Measurements from ENCODE around the gene PTPRCAP. TPM values are rescaled to one million over a fixed set of nuclear protein-coding genes. Genes with fewer than 3 reads are reported as not detected.

The PTPRCAP gene
- polyA plus RNA-seq, 1 donor from 2014 or later: 3.4 TPM

DNA sequence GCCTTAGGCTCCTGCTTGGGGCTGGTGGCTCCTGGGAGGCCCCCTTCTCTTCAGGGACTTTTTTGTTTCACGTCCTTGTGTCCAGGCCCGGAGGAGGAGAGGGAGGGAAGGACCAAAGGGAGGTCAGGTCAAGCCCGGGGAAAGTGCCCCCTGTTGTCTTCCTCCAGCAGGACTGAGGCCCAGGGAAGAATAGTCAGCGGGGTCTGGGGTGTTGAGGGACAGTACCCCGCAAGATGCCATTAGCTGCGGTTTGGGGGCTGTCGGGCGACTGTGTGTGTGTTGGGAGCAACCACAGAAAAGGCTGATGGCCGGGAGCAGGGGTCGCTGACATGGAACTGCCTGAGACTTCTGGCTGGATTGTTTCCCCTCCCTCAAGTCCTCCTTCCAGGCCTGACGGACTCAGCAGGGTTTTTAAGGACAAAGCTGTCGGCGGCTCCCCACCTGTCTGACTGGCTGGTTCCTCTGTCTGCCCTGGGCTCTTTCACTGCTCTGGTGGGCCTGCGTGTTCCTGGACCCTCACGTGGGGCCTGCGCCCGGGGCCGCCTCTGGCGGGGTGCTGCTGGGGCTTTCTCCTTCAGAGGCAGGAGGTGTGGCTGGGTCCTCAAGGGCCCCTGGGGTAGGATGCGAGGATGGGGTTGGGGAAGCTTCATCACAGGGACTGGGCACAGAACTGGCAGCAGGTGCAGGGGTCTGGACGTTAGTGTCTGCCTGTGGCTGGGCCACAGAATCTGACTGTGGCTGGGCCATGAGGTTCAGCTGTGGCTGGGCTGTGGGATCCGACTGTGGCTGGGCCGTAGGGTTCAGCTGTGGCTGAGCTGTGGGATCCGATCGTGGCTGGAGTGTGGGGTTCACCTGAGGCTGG lies 13.5 kb upstream of the PTPRCAP start:
- no peak overlapping the region for H3K9ac ChIP-seq (ENCODE audit: low read length)
- no peaks in the 10 kb centered on the region for H3K9me2 ChIP-seq (ENCODE audit: insufficient read depth, low read length)
- H3F3A ChIP-seq (ENCODE audit: insufficient read depth, low read length, poor library complexity, severe bottlenecking): no peaks in the 10 kb centered on the region
- H3K4me3 ChIP-seq (ENCODE audit: low read length): no peak overlapping the region
- no peaks in the 10 kb centered on the region for H3K36me3 ChIP-seq (ENCODE audit: insufficient read depth, low read length)
- no peaks in the 10 kb centered on the region for H3K27me3 ChIP-seq (ENCODE audit: insufficient read depth, low read depth, low read length)
- H3K4me2 ChIP-seq (ENCODE audit: low read length): no peak overlapping the region
- H3K9me3 ChIP-seq (ENCODE audit: low read length): no peaks in the 10 kb centered on the region
- H3K79me2 ChIP-seq (replicated peaks; ENCODE audit: insufficient read depth, low read length): no peaks in the 10 kb centered on the region
- H2AFZ ChIP-seq (ENCODE audit: low read depth, low read length): no peak overlapping the region
- TF ChIP-seq, protein P1, sequence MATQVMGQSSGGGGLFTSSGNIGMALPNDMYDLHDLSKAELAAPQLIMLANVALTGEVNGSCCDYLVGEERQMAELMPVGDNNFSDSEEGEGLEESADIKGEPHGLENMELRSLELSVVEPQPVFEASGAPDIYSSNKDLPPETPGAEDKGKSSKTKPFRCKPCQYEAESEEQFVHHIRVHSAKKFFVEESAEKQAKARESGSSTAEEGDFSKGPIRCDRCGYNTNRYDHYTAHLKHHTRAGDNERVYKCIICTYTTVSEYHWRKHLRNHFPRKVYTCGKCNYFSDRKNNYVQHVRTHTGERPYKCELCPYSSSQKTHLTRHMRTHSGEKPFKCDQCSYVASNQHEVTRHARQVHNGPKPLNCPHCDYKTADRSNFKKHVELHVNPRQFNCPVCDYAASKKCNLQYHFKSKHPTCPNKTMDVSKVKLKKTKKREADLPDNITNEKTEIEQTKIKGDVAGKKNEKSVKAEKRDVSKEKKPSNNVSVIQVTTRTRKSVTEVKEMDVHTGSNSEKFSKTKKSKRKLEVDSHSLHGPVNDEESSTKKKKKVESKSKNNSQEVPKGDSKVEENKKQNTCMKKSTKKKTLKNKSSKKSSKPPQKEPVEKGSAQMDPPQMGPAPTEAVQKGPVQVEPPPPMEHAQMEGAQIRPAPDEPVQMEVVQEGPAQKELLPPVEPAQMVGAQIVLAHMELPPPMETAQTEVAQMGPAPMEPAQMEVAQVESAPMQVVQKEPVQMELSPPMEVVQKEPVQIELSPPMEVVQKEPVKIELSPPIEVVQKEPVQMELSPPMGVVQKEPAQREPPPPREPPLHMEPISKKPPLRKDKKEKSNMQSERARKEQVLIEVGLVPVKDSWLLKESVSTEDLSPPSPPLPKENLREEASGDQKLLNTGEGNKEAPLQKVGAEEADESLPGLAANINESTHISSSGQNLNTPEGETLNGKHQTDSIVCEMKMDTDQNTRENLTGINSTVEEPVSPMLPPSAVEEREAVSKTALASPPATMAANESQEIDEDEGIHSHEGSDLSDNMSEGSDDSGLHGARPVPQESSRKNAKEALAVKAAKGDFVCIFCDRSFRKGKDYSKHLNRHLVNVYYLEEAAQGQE (IDR thresholded peaks at IDR 0.05; ENCODE audit: borderline replicate concordance): no peak
- TF ChIP-seq SMC3 (conservative IDR thresholded peaks at IDR 0.05; ENCODE audit: poor library complexity) (no peak), TAF1 (IDR thresholded peaks at IDR 0.05; ENCODE audit: low read depth) (no peak), RAD21 (conservative IDR thresholded peaks at IDR 0.05) (no peak), POLR2AphosphoS5 (IDR thresholded peaks at IDR 0.05) (no peak), EP300 (conservative IDR thresholded peaks at IDR 0.05; ENCODE audit: poor library complexity, severe bottlenecking) (no peak), EZH2 (IDR thresholded peaks at IDR 0.05; ENCODE audit: borderline replicate concordance, insufficient read depth, low read length, poor library complexity, severe bottlenecking) (no peak), MXI1 (conservative IDR thresholded peaks at IDR 0.05; ENCODE audit: poor library complexity, severe bottlenecking) (no peak)
- TF ChIP-seq, protein P2, sequence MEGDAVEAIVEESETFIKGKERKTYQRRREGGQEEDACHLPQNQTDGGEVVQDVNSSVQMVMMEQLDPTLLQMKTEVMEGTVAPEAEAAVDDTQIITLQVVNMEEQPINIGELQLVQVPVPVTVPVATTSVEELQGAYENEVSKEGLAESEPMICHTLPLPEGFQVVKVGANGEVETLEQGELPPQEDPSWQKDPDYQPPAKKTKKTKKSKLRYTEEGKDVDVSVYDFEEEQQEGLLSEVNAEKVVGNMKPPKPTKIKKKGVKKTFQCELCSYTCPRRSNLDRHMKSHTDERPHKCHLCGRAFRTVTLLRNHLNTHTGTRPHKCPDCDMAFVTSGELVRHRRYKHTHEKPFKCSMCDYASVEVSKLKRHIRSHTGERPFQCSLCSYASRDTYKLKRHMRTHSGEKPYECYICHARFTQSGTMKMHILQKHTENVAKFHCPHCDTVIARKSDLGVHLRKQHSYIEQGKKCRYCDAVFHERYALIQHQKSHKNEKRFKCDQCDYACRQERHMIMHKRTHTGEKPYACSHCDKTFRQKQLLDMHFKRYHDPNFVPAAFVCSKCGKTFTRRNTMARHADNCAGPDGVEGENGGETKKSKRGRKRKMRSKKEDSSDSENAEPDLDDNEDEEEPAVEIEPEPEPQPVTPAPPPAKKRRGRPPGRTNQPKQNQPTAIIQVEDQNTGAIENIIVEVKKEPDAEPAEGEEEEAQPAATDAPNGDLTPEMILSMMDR (IDR thresholded peaks at IDR 0.05; ENCODE audit: poor library complexity, severe bottlenecking): no peak
- no peak overlapping the region for H3K27ac ChIP-seq (ENCODE audit: low read length)
- H4K20me1 ChIP-seq (ENCODE audit: insufficient read depth): no peaks in the 10 kb centered on the region

DNA sequence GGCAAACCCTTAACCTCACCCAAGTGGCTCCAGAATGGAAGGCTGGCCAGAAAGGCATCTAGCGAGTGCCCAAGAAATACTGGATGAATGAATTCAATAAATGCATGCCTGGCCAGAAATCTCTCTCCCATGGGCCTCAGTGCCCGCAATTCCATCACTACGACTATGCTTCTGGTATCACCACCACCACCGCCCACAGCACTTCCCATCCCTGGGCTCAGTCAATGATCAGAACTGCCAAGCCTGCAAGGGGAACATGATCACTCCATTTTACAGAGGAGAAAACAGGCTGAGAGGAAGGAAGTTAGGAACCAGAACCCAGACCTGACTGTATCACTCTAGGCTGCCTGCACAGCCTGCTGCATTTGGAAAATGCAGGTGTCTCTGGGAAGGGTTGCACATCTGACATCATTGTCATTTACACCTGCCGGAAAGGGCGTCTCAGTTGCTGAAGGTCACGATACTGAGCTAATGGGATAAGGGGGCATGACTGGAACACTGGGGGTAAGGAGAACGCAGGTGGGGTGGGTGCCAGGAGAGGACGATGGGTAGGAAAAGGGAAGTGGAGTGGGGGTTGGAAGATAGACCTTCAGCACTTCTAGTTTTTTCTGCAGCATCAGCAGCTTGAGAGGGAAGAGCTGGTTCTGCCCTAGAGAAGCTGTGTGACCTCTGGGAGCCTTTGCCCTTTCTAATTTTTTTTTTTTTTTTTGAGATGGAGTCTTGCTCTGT lies 11.8 kb upstream of the PTPRCAP start:
- H3K27ac ChIP-seq (ENCODE audit: low read length): no peak overlapping the region
- H3K9me2 ChIP-seq (ENCODE audit: insufficient read depth, low read length): no peaks in the 10 kb centered on the region
- no peaks in the 10 kb centered on the region for H3K9me3 ChIP-seq (ENCODE audit: low read length)
- H3K4me3 ChIP-seq (ENCODE audit: low read length): no peak overlapping the region
- no peaks in the 10 kb centered on the region for H4K20me1 ChIP-seq (ENCODE audit: insufficient read depth)
- H3K4me2 ChIP-seq (ENCODE audit: low read length): no peak overlapping the region
- H3F3A ChIP-seq (ENCODE audit: insufficient read depth, low read length, poor library complexity, severe bottlenecking): no peaks in the 10 kb centered on the region
- H3K36me3 ChIP-seq (ENCODE audit: insufficient read depth, low read length): no peaks in the 10 kb centered on the region
- no peak overlapping the region for H2AFZ ChIP-seq (ENCODE audit: low read depth, low read length)
- H3K27me3 ChIP-seq (ENCODE audit: insufficient read depth, low read depth, low read length): no peaks in the 10 kb centered on the region
- TF ChIP-seq MXI1 (conservative IDR thresholded peaks at IDR 0.05; ENCODE audit: poor library complexity, severe bottlenecking) (no peak), EZH2 (IDR thresholded peaks at IDR 0.05; ENCODE audit: borderline replicate concordance, insufficient read depth, low read length, poor library complexity, severe bottlenecking) (no peak), RAD21 (conservative IDR thresholded peaks at IDR 0.05) (no peak), POLR2AphosphoS5 (IDR thresholded peaks at IDR 0.05) (no peak), TAF1 (IDR thresholded peaks at IDR 0.05; ENCODE audit: low read depth) (no peak)
- H3K9ac ChIP-seq (ENCODE audit: low read length): no peak overlapping the region
- H3K79me2 ChIP-seq (replicated peaks; ENCODE audit: insufficient read depth, low read length): no peaks in the 10 kb centered on the region

All from neural cell (in vitro differentiated cells).